Right cardiac atrium (tissue), 5 donors: ENCODE measurements around the gene GLI3. TPM values are rescaled to one million over a fixed set of nuclear protein-coding genes. Genes with fewer than 3 reads are reported as not detected.

ENCODE experiments used
- ATAC-seq, 2 donors: fragments of 200-7000 bp; cut with Tn5 transposase; one replicate each; pipeline versions ENCODE4 v1.8.0 to v1.9.1; 2020; ENCODE audit warnings: moderate library complexity in 2 of 2, mild to moderate bottlenecking in 1 of 2
- DNase-seq, 3 donors: peaks; one replicate each; pipeline ENCODE4 v3.0.0-alpha.2; 2020
- H3K27ac ChIP-seq: one replicate; pipeline ENCODE4 v1.5.1; 2013; ENCODE audit warnings: mild to moderate bottlenecking, low read length, control low read depth, moderate library complexity
- H3K27me3 ChIP-seq: one replicate; pipeline ENCODE4 v1.6.1; 2013; ENCODE audit not compliant: control insufficient read depth, insufficient read depth
- H3K4me1 ChIP-seq: one replicate; pipeline ENCODE4 v1.6.1; 2013; ENCODE audit warnings: low read length; ENCODE audit not compliant: control insufficient read depth, insufficient read depth
- H3K4me3 ChIP-seq: one replicate; pipeline ENCODE4 v1.5.1; 2013; ENCODE audit warnings: low read length, control low read depth
- H3K9me3 ChIP-seq: one replicate; pipeline ENCODE4 v1.6.1; 2013; ENCODE audit warnings: low read length; ENCODE audit not compliant: control insufficient read depth
- WGBS: extraction: QIAGEN DNeasy Blood & Tissue Kit; methylation state at CpG from one replicate; pipeline ENCODE4 v1.1.7; 2013; 5-methylcytosine and 5-hydroxymethylcytosine counted together
- intact Hi-C, 4 donors: fragments of 100-400 bp; cut with DNase I; formaldehyde crosslinking; loops; one replicate each; pipeline versions ENCODE4 v1.11.0 to v1.14.0; 2022 to 2023
- polyA plus RNA-seq: library from polyadenylated mRNA; stranded (reverse); fragments of 200-250 nt; gene quantifications from one replicate; pipeline ENCODE4 v1.2.3, GENCODE V29; 2013
- total RNA-seq, 4 donors: library from RNA; stranded (reverse); fragmentation: NEBNext Ultra II Directional; extraction: Animal tissue kit (Norgen Biotek cat#: 25700); gene quantifications; one replicate each; pipeline ENCODE4 v1.2.1, GENCODE V29; 2021
- donor health status: healthy with polysubstance abuse.
- donor health status: DM: no; HTN: yes; CAD: no.
- donor health status: DM: no; HTN: no; CAD: no.
- donor health status: DM: no; HTN: yes; CAD: no; lungs with severe emphysema.
- donor health status: DM: yes; HTN: yes; CAD: no.

Gene GLI3
- total and polyA plus RNA-seq, 5 donors = 0.50 to 3.5 (median 2.5) TPM

GRCh38 chr7:42253316-42253715 is 16.3 kb upstream of the GLI3 start:
- no peak for ATAC-seq
- H3K27ac ChIP-seq = no peak overlapping the region
- intact Hi-C loops = no loop called here
- no peaks in the 10 kb centered on the region for H3K9me3 ChIP-seq
- H3K4me3 ChIP-seq = no peak overlapping the region
- no peaks in the 10 kb centered on the region for H3K27me3 ChIP-seq
- 91% methylated on average over 3 of the region's 3 CpGs for WGBS
- no peak for DNase-seq
- no peaks in the 10 kb centered on the region for H3K4me1 ChIP-seq

DNA sequence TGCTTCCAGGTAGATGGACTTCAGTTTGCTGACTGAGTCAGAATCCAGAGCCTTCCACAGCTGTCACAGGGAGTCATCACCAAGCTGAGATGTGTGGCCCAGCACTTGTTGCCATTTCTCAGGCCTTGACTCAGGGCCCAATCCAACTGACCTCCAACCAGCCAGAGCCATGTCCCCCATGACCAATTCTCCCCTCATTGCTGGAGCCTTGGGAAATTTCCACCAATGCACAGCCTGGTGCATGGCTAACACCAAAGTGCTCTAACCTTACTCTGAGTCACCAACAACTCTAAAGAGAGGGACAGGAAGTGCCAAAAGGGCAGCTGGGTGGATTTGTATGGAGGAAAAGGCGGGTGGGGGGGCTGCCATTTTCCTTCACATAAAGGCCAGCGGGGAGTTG is 13.4 kb upstream of the GLI3 start:
- WGBS = 87% methylated on average over 2 of the region's 2 CpGs
- H3K9me3 ChIP-seq = no peaks in the 10 kb centered on the region
- no peaks in the 10 kb centered on the region for H3K4me1 ChIP-seq
- intact Hi-C loops = no loop called here
- DNase-seq (no peak), ATAC-seq (no peak)
- H3K27me3 ChIP-seq = no peaks in the 10 kb centered on the region
- no peak overlapping the region for H3K4me3 ChIP-seq
- H3K27ac ChIP-seq = no peak overlapping the region

GRCh38 chr7:42248579-42248978 is 11.6 kb upstream of the GLI3 start:
- no peaks in the 10 kb centered on the region for H3K9me3 ChIP-seq
- no peak overlapping the region for H3K4me3 ChIP-seq
- no peak overlapping the region for H3K27ac ChIP-seq
- 93% methylated on average over 1 of the region's 1 CpG for WGBS
- no peak for DNase-seq
- intact Hi-C loops = no loop called here
- no peak for ATAC-seq
- no peaks in the 10 kb centered on the region for H3K4me1 ChIP-seq
- no peaks in the 10 kb centered on the region for H3K27me3 ChIP-seq

GRCh38 chr7:42247301-42247700 is 10.3 kb upstream of the GLI3 start:
- intact Hi-C loops = no loop called here

DNA sequence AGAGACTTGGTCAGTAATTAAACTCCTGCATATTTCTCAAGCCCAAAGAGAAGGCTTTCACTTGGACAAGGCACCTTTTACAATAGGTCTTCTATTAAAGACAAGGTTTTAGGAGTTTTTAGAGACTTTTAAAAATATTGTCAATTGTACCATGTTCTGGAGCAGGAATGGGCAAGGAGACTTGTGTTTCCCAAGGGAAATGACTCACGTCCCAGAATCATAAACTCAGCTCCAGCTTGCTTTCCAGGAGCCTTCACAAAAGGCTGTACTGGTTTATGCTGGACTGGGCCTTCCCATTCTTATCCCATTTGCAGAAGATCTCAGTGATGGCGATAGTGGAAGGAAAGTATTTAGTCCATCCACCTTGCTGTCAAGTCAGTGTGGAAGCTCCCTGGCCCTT is 7.8 kb upstream of the GLI3 start:
- peak; percentile 55 to 66 for ATAC-seq
- no peak overlapping the region for H3K4me3 ChIP-seq

More at GRCh38 chr7:42247301-42247700, 10.3 kb upstream of the GLI3 start:
- ATAC-seq (no peak), DNase-seq (no peak)
- Histone ChIP-seq H3K4me3 (no peak overlapping the region), H3K27me3 (no peaks in the 10 kb centered on the region), H3K4me1 (no peaks in the 10 kb centered on the region), H3K27ac (no peak overlapping the region), H3K9me3 (no peaks in the 10 kb centered on the region)
- whole genome bisulfite sequencing = 50% methylated on average over 5 of the region's 5 CpGs

DNA sequence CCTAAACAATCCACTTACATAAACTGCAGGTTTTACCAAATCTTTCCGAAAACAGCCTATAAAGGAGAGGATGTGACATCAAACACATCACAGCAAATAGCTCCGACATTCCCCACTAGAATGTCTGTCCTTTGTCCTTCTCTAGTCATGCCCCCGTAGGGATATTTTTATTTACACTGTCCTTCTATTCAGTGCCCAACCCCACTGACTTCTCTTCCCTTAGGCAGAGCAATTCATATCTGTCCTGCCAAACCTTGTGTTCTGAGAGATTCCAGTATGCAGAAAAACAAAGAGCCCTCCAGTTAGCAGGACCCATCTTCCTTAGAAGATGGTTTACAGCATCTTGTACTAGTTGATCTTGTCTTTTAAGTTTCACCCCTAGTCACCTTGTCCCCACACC is 5.4 kb upstream of the GLI3 start:
- intact Hi-C loops = no loop called here
- Histone ChIP-seq H3K27ac (no peak overlapping the region), H3K4me1 (no peaks in the 10 kb centered on the region), H3K9me3 (no peaks in the 10 kb centered on the region), H3K27me3 (no peaks in the 10 kb centered on the region), H3K4me3 (no peak overlapping the region)
- ATAC-seq (no peak), DNase-seq (no peak)
- WGBS = 74% methylated on average over 3 of the region's 3 CpGs

More for the DNA sequence above, 7.8 kb upstream of the GLI3 start:
- Histone ChIP-seq H3K27ac (no peak overlapping the region), H3K9me3 (no peaks in the 10 kb centered on the region), H3K4me1 (no peaks in the 10 kb centered on the region), H3K27me3 (no peaks in the 10 kb centered on the region)
- 69% methylated on average over 2 of the region's 2 CpGs for WGBS
- DNase-seq = no peak
- intact Hi-C loops = no loop called here

- 61% methylated on average over 6 of the region's 6 CpGs for WGBS
- H3K27ac ChIP-seq = no peak overlapping the region
- H3K4me1 ChIP-seq = no peaks in the 10 kb centered on the region
- H3K9me3 ChIP-seq = no peaks in the 10 kb centered on the region
- H3K4me3 ChIP-seq = no peak overlapping the region
- H3K27me3 ChIP-seq = no peaks in the 10 kb centered on the region
- no peak for ATAC-seq
- DNase-seq = no peak
- intact Hi-C loops = no loop called here
These were observed 4.4 kb upstream of the GLI3 start for GRCh38 chr7:42241424-42241823.

DNA sequence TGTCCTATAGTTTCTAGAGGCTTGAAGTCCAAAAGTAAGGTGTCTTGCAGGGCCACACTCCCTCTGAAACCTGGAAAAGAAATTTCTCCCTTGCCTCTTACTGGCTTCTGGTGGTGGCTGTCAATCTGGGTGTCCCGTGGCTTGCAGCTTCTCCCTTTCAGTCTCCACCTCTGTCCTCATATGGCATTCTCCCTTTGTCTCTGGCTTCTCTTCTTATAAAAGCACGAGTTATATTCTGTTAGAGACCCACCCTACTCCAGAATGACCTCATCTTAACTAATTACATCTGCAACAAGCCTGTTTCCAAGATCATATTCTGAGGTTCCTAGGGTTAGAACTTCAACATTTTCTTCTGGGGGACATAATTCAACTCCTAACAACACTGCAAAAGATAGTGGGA is 3.4 kb upstream of the GLI3 start:
- Histone ChIP-seq H3K27me3 (no peaks in the 10 kb centered on the region), H3K4me3 (no peak overlapping the region), H3K27ac (no peak overlapping the region), H3K4me1 (no peaks in the 10 kb centered on the region), H3K9me3 (no peaks in the 10 kb centered on the region)
- ATAC-seq (no peak), DNase-seq (no peak)
- intact Hi-C loops = no loop called here
- WGBS = 40% methylated on average over 2 of the region's 2 CpGs

GRCh38 chr7:42238709-42239366 is 1.8 kb upstream of the GLI3 start:
- WGBS = 57% methylated on average over 15 of the region's 15 CpGs
- Histone ChIP-seq H3K4me3 (no peak overlapping the region), H3K4me1 (no peaks in the 10 kb centered on the region), H3K27me3 (no peaks in the 10 kb centered on the region), H3K9me3 (no peaks in the 10 kb centered on the region), H3K27ac (peak overlapping the region; percentile 28)
- intact Hi-C loops = loop anchor here in 1 of 4 donors (5.0 kb wide), 1 partner anchor 257 kb away; no protein-coding TSS in a partner anchor
- ATAC-seq = no peak
- no peak for DNase-seq

GRCh38 chr7:42237811-42238541 is 967 bp upstream of the GLI3 start:
- Histone ChIP-seq H3K9me3 (no peaks in the 10 kb centered on the region), H3K4me3 (peak overlapping the region; percentile 79), H3K4me1 (no peaks in the 10 kb centered on the region), H3K27ac (peak overlapping the region; percentile 83), H3K27me3 (no peaks in the 10 kb centered on the region)
- ATAC-seq (peak; percentile 61 to 75), DNase-seq (peak; percentile 75 to 91 (median 91))
- intact Hi-C loops = loop anchor here in 1 of 4 donors (5.0 kb wide), 1 partner anchor 256 kb away; no protein-coding TSS in a partner anchor
- WGBS = 4% methylated on average over 53 of the region's 66 CpGs

GRCh38 chr7:42236266-42236975 is 588 bp downstream of the GLI3 start:
- DNase-seq = peak; percentile 51 to 79 (median 76)
- intact Hi-C loops = loop anchor here in 1 of 4 donors (5.0 kb wide), 1 partner anchor 254 kb away; no protein-coding TSS in a partner anchor
- no peaks in the 10 kb centered on the region for H3K4me1 ChIP-seq
- H3K27ac ChIP-seq = peak overlapping the region; percentile 4
- WGBS = under 1% methylated on average over 76 of the region's 76 CpGs
- peak; percentile 53 to 57 for ATAC-seq
- no peaks in the 10 kb centered on the region for H3K27me3 ChIP-seq
- H3K9me3 ChIP-seq = no peaks in the 10 kb centered on the region
- peak overlapping the region; percentile 79 for H3K4me3 ChIP-seq
